Naive thymus-derived CD4-positive, alpha-beta T cell (primary cell): ENCODE measurements around the gene CFP. TPM values are rescaled to one million over a fixed set of nuclear protein-coding genes. Genes with fewer than 3 reads are reported as not detected.
A peak's percentile ranks its signal among the peaks of the same experiment; 100 is the strongest.

Experiments used
- ATAC-seq: fragments of 150-1000 bp; cut with Tn5 transposase; 2 replicates; pipeline ENCODE4 v1.10.0; 2021; ENCODE audit warnings: mild to moderate bottlenecking, moderate library complexity
- CTCF ChIA-PET: fragments of 350-600 bp; sonication (Branson Sonifier 250); formaldehyde crosslinking; loops from one replicate; lab custom pipeline; 2021; ENCODE audit warnings: antibody characterized with exemption; lab: Charles Lee
- POLR2A ChIA-PET: fragments of 350-600 bp; sonication (Branson Sonifier 250); formaldehyde crosslinking; loops from one replicate; lab custom pipeline; 2021; ENCODE audit warnings: antibody characterized with exemption, inconsistent platforms; lab: Charles Lee
- DNase-seq, 9 donors: peaks; one replicate each; pipeline versions ENCODE4 v3.0.0 to v3.0.0-alpha.2; 2020 to 2022; ENCODE audit warnings: mixed read lengths in 1 of 9
- H3K27ac ChIP-seq: one replicate; pipeline ENCODE4 v1.7.0; 2013; ENCODE audit warnings: mild to moderate bottlenecking, low read depth, low read length, moderate library complexity
- H3K27me3 ChIP-seq, 2 donors: one replicate each; pipeline ENCODE4 v1.7.0; 2013; ENCODE audit warnings: low read length in 2 of 2, mild to moderate bottlenecking in 2 of 2, moderate library complexity in 2 of 2; ENCODE audit not compliant: control insufficient read depth in 2 of 2, insufficient read depth in 2 of 2
- H3K36me3 ChIP-seq, 3 experiments: 1 replicate in 2 of 3; 2 replicates in 1 of 3; pipeline ENCODE4 v1.7.0; 2013; ENCODE audit warnings: low read length in 3 of 3, mild to moderate bottlenecking in 3 of 3, moderate library complexity in 1 of 3; ENCODE audit not compliant: insufficient read depth in 3 of 3, control insufficient read depth in 2 of 3
- H3K4me1 ChIP-seq, 2 donors: one replicate each; pipeline ENCODE4 v1.7.0; 2013; ENCODE audit warnings: low read length in 2 of 2, mild to moderate bottlenecking in 2 of 2, moderate library complexity in 1 of 2; ENCODE audit not compliant: control insufficient read depth in 2 of 2, insufficient read depth in 2 of 2
- H3K4me3 ChIP-seq: 2 replicates; pipeline ENCODE4 v1.7.0; 2013; ENCODE audit warnings: mild to moderate bottlenecking, low read length
- H3K9me3 ChIP-seq, 3 experiments: 1 replicate in 2 of 3; 2 replicates in 1 of 3; pipeline ENCODE4 v1.7.0; 2013; ENCODE audit warnings: low read length in 3 of 3; ENCODE audit not compliant: control insufficient read depth in 2 of 3
- H3K27ac Mint-ChIP-seq, 9 donors: one replicate each; pipeline ENCODE4 v1.8.0; 2020 to 2022; ENCODE audit warnings: mixed read lengths in 9 of 9, mild to moderate bottlenecking in 8 of 9, moderate library complexity in 5 of 9, inconsistent platforms in 2 of 9
- H3K27me3 Mint-ChIP-seq, 5 donors: one replicate each; pipeline ENCODE4 v1.8.0; 2021 to 2022; ENCODE audit warnings: mixed read lengths in 5 of 5, mild to moderate bottlenecking in 1 of 5
- H3K36me3 Mint-ChIP-seq, 5 donors: one replicate each; pipeline ENCODE4 v1.8.0; 2020 to 2022; ENCODE audit warnings: mixed read lengths in 5 of 5, mild to moderate bottlenecking in 3 of 5, inconsistent platforms in 1 of 5
- H3K4me1 Mint-ChIP-seq, 7 donors: one replicate each; pipeline ENCODE4 v1.8.0; 2020 to 2022; ENCODE audit warnings: mixed read lengths in 7 of 7, mild to moderate bottlenecking in 3 of 7, inconsistent platforms in 1 of 7
- H3K4me3 Mint-ChIP-seq, 10 donors: one replicate each; pipeline ENCODE4 v1.8.0; 2020 to 2022; ENCODE audit warnings: mild to moderate bottlenecking in 10 of 10, mixed read lengths in 10 of 10, moderate library complexity in 6 of 10, inconsistent platforms in 2 of 10
- H3K9me3 Mint-ChIP-seq, 11 donors: one replicate each; pipeline ENCODE4 v1.8.0; 2020 to 2022; ENCODE audit warnings: mixed read lengths in 11 of 11, mild to moderate bottlenecking in 4 of 11, inconsistent platforms in 1 of 11, moderate library complexity in 1 of 11
- intact Hi-C, 2 donors: fragments of 100-400 bp; cut with micrococcal nuclease; formaldehyde crosslinking; loops; one replicate each; pipeline ENCODE4 v1.15.1; 2023
- polyA plus RNA-seq, 2 donors: library from polyadenylated mRNA; unstranded; fragments of 300-500 nt; fragmentation: Illumina TruSeq; gene quantifications; one replicate each; pipeline ENCODE4 v1.2.3, GENCODE V29; 2021
- total RNA-seq, 6 experiments: library from RNA in 5 of 6; stranded (reverse) in 5 of 6; gene quantifications; 1 replicate in 5 of 6; 2 replicates in 1 of 6; pipeline ENCODE4 v1.2.3 and lab custom pipeline; 2021 to 2026

Gene CFP
- total and polyA plus RNA-seq, 7 experiments from 2014 or later, result 19.4 to 164 (median 32.9) TPM

GRCh38 chrX:47623540-47624027, 6.1 kb downstream of the CFP start:
- H3K4me1 ChIP-seq, result peaks cover 4% of the 10 kb centered on the region in 2 donors
- H3K27ac ChIP-seq, result peak overlapping the region; percentile 41
- Mint-ChIP-seq H3K27ac (peak overlapping the region in 5 of 9 donors; percentile 23 to 83 (median 77)), H3K4me1 (peaks cover 0 to 44% (median 18%) of the 10 kb centered on the region in 7 donors), H3K27me3 (peaks cover 0 to 36% (median 3%) of the 10 kb centered on the region in 5 donors), H3K4me3 (peak overlapping the region; percentile 75 to 92 (median 86)), H3K36me3 (peaks cover 0 to 9% (median 0%) of the 10 kb centered on the region in 5 donors), H3K9me3 (peaks cover 0 to 2% (median 0%) of the 10 kb centered on the region in 11 donors)
- ChIA-PET CTCF (interaction anchor here (1.6 kb wide), 1 partner anchor 82 kb away, joined by 3 read pairs; no protein-coding TSS in a partner anchor), POLR2A (interaction anchor here (0.6 to 2.8 kb wide), 10 partner anchors 13 to 1567 kb away, joined by 3 to 9 read pairs (median 4); partner anchors contain the start of genes TBC1D25 and TIMP1)
- intact Hi-C loops, result loop anchor here (1.0 to 5.0 kb wide), 3 partner anchors 27 to 431 kb away; partner anchors contain the start of genes ELK1 (in 1 of the 2), TIMP1 (in 1 of the 2) and UBA1 (in 1 of the 2)
- no peaks in the 10 kb centered on the region for H3K9me3 ChIP-seq
- H3K27me3 ChIP-seq, result no peaks in the 10 kb centered on the region
- peak overlapping the region; percentile 55 for H3K4me3 ChIP-seq
- peak; percentile 51 for ATAC-seq
- DNase-seq, result peak in 7 of 9 donors; percentile 47 to 64 (median 56)
- peaks cover 0 to 4% (median 0%) of the 10 kb centered on the region in 3 experiments for H3K36me3 ChIP-seq

DNA sequence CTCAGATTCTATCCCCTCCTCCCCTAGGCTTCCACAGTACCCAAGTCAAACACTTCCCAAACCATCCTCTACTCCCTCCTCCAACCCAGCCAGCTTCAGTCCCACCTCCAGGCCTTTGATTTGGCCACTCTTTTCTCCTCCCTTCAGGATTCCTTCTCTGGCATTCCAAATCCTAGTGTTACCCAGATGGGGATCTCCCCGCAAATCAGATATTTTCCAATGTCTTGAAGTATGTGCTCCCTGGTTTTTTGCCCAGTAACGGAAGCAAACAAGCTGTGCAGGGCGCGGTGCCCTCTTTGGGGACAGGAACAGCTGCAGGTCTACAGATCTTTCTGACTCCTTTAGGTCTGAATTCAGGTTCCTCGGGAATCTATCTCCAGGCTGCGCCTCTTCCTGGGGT, 7.9 kb downstream of the CFP start:
- no peak for ATAC-seq
- no peak overlapping the region for H3K27ac ChIP-seq
- Mint-ChIP-seq H3K27me3 (peaks cover 0 to 52% (median 3%) of the 10 kb centered on the region in 5 donors), H3K4me3 (no peak overlapping the region), H3K9me3 (peaks cover 0 to 6% (median 0%) of the 10 kb centered on the region in 11 donors), H3K4me1 (peaks cover 0 to 43% (median 13%) of the 10 kb centered on the region in 7 donors), H3K36me3 (peaks cover 0 to 7% (median 0%) of the 10 kb centered on the region in 5 donors), H3K27ac (no peak overlapping the region)
- no peak for DNase-seq
- no peaks in the 10 kb centered on the region for H3K9me3 ChIP-seq
- peaks cover 0 to 4% (median 0%) of the 10 kb centered on the region in 3 experiments for H3K36me3 ChIP-seq
- ChIA-PET CTCF (no interaction called here), POLR2A (no interaction called here)
- no peak overlapping the region for H3K4me3 ChIP-seq
- H3K27me3 ChIP-seq, result no peaks in the 10 kb centered on the region
- H3K4me1 ChIP-seq, result peaks cover 4% of the 10 kb centered on the region in 2 donors
- intact Hi-C loops, result loop anchor here (5.0 kb wide), 2 partner anchors 40 to 430 kb away; partner anchors contain the start of genes TIMP1 (in 1 of the 2) and UBA1 (in 1 of the 2)

DNA sequence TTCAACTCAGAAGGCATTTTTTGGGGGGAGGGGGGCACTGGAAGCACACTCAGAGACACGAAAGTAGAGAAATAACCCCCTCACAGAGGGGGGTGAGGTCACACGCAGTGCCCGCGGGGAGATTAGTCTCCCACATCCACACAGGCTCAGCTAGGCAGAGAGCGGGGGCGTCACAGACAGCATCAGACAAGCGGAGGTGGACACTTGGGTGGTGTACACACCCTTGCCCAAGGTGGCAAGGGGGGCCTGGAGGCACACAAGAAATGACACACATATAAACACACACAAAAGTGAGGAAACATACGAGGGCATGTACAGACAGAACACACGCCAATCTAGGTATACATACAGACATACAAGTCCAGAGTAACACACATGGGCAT, 9.4 kb downstream of the CFP start:
- Mint-ChIP-seq H3K27me3 (peaks cover 0 to 61% (median 3%) of the 10 kb centered on the region in 5 donors), H3K4me1 (peaks cover 0 to 43% (median 13%) of the 10 kb centered on the region in 7 donors), H3K36me3 (peaks cover 0 to 4% (median 0%) of the 10 kb centered on the region in 5 donors), H3K4me3 (peak overlapping the region; percentile 8 to 71 (median 50)), H3K27ac (peak overlapping the region in 1 of 9 donors; percentile 41), H3K9me3 (peaks cover 0 to 6% (median 0%) of the 10 kb centered on the region in 11 donors)
- H3K27me3 ChIP-seq, result no peaks in the 10 kb centered on the region
- H3K4me3 ChIP-seq, result no peak overlapping the region
- DNase-seq (no peak), ATAC-seq (no peak)
- ChIA-PET CTCF (no interaction called here), POLR2A (interaction anchor here (0.9 to 1.4 kb wide), 2 partner anchors 9 to 64 kb away, joined by 3 to 6 read pairs; partner anchors contain the start of gene CFP)
- intact Hi-C loops, result loop anchor here (1.0 to 5.0 kb wide), 4 partner anchors 38 to 428 kb away; partner anchors contain the start of genes ARAF (in 1 of the 2), TIMP1 (in 1 of the 2) and UBA1 (in 1 of the 2)
- H3K27ac ChIP-seq, result no peak overlapping the region
- H3K4me1 ChIP-seq, result peaks cover 4% of the 10 kb centered on the region in 2 donors
- no peaks in the 10 kb centered on the region for H3K9me3 ChIP-seq
- no peaks in the 10 kb centered on the region for H3K36me3 ChIP-seq

DNA sequence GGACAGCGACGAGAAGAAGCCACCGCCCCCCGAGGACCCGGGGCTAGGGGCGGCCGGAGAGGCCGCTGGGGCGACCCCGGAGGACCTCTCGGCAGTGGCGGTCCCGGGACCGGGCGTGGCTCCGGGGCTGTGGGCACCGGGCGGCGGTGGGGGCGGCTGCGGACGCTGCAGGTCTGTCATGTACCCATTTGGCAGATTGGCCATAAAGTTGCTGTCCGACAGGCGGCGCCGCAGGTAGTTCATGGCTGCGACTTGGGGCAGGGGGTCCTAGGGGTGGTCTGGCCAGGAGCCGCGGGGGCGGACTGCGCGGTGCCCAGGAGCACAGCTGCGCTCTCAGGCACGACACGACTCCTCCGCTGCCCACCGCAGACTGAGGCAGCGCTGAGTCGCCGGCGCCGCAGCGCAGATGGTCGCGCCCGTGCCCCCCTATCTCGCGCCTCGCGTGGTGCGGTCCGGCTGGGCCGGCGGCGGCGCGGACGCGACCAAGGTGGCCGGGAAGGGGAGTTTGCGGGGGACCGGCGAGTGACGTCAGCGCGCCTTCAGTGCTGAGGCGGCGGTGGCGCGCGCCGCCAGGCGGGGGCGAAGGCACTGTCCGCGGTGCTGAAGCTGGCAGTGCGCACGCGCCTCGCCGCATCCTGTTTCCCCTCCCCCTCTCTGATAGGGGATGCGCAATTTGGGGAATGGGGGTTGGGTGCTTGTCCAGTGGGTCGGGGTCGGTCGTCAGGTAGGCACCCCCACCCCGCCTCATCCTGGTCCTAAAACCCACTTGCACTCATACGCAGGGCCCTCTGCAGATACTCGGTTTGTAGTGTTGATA, 10.0 kb downstream of the CFP start, which contains the start of gene SYN1:
Gene SYN1, minus strand, starts transcription at position 372 of the 817 bp plus-strand sequence. Its CDS starts 129 bp downstream, at position 243.
- Histone ChIP-seq H3K27ac (no peak within 1 kb of the TSS), H3K4me1 (peaks cover 4% of the 10 kb centered on the region in 2 donors), H3K36me3 (no peaks in the 10 kb centered on the region), H3K9me3 (no peaks in the 10 kb centered on the region), H3K27me3 (no peaks in the 10 kb centered on the region), H3K4me3 (peak within 1 kb of the TSS; percentile 35)
- POLR2A ChIA-PET, result interaction anchor here (0.9 to 1.4 kb wide), 2 partner anchors 10 to 63 kb away, joined by 3 to 6 read pairs; partner anchors contain the start of gene CFP
- Mint-ChIP-seq H3K9me3 (peaks cover 0 to 6% (median 0%) of the 10 kb centered on the region in 11 donors), H3K27ac (peak within 1 kb of the TSS in 3 of 9 donors; percentile 32 to 63 (median 39)), H3K4me3 (peak within 1 kb of the TSS; percentile 49 to 76 (median 69)), H3K4me1 (peaks cover 0 to 38% (median 13%) of the 10 kb centered on the region in 7 donors), H3K36me3 (no peaks in the 10 kb centered on the region), H3K27me3 (peaks cover 0 to 61% (median 3%) of the 10 kb centered on the region in 5 donors)
- peak; percentile 96 for ATAC-seq
- peak; percentile 66 to 84 (median 75) for DNase-seq
- CTCF ChIA-PET, result no interaction called here
- intact Hi-C loops, result loop anchor here (1.0 to 5.0 kb wide), 4 partner anchors 37 to 427 kb away; partner anchors contain the start of genes ARAF (in 1 of the 2), TIMP1 (in 1 of the 2) and UBA1 (in 1 of the 2)

DNA sequence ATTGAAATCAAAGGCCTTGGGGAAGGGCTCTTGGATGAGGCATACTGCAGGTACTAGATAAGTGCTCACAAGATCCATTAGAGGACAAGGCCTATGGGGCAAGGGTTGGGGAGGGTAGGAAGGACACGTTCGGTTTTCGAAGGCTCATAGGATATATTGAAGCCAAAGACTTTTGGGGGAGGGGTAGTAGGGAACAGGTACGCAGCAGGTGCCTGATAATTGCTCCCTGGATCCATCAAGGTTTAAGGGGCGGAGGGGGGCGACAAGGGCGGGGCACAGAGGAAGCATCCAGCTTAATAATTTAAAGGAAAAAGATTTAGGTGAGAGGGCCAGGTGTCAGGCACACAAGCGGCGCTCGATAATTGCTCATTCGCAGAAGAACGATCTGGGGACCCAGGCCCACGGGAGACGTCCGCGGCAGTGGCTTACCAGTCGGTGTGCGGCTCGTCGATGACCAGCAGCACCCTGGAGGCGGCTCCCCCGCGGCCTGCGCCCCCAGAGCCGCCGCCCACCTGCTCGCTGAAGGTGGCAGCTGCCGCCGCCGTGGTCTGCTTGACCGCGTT, 10.7 kb downstream of the CFP start:
- no peak overlapping the region for H3K4me3 ChIP-seq

More for the DNA sequence above, 10.7 kb downstream of the CFP start:
- H3K9me3 Mint-ChIP-seq, result peaks cover 0 to 6% (median 0%) of the 10 kb centered on the region in 11 donors
- no peak for ATAC-seq
- H3K4me1 Mint-ChIP-seq, result peaks cover 0 to 35% (median 10%) of the 10 kb centered on the region in 7 donors
- POLR2A ChIA-PET, result interaction anchor here (1.0 to 1.4 kb wide), 2 partner anchors 11 to 23 kb away, joined by 3 to 6 read pairs; partner anchors contain the start of gene CFP
- CTCF ChIA-PET, result no interaction called here
- no peak for DNase-seq
- H3K27me3 Mint-ChIP-seq, result peaks cover 0 to 58% (median 3%) of the 10 kb centered on the region in 5 donors
- intact Hi-C loops, result no loop called here
- H3K36me3 ChIP-seq, result no peaks in the 10 kb centered on the region
- H3K9me3 ChIP-seq, result no peaks in the 10 kb centered on the region
- peak overlapping the region in 2 of 9 donors; percentile 32 to 39 for H3K27ac Mint-ChIP-seq
- H3K36me3 Mint-ChIP-seq, result no peaks in the 10 kb centered on the region
- peaks cover 4% of the 10 kb centered on the region in 2 donors for H3K4me1 ChIP-seq
- no peaks in the 10 kb centered on the region for H3K27me3 ChIP-seq
- H3K27ac ChIP-seq, result no peak overlapping the region
- H3K4me3 Mint-ChIP-seq, result peak overlapping the region; percentile 1 to 76 (median 60)
